K562 (cell line): ENCODE data around the gene GPR27.

ENCODE experiments used
- BRCA1 ChIP-seq, 2 experiments: fragments of 450-650 bp in 1 of 2; sonication (generic) in 1 of 2; formaldehyde crosslinking in 1 of 2; IDR thresholded peaks; 2 replicates each; pipeline versions ENCODE4 v1.5.0 to v1.6.1; 2017 to 2020; ENCODE audit warnings: mild to moderate bottlenecking in 1 of 2, missing genetic modification reagents in 1 of 2
- CTCF ChIP-seq, 3 experiments: IDR thresholded peaks in 2 of 3; conservative IDR thresholded peaks in 1 of 3; 2 replicates each; pipeline ENCODE4 v1.5.1; 2011 to 2012; ENCODE audit warnings: low read length in 3 of 3, mild to moderate bottlenecking in 3 of 3, control low read depth in 2 of 3, improper control_type of control experiment in 1 of 3, inconsistent platforms in 1 of 3, low read depth in 1 of 3, mixed read lengths in 1 of 3, moderate library complexity in 1 of 3; ENCODE audit not compliant: insufficient read depth in 2 of 3
- FOXP4 ChIP-seq: sonication (generic); formaldehyde crosslinking; IDR thresholded peaks from 2 replicates; pipeline ENCODE4 v1.8.0; 2022; ENCODE audit warnings: mild to moderate bottlenecking, missing genetic modification reagents, borderline replicate concordance
- HDGF ChIP-seq: fragments of 450-650 bp; IDR thresholded peaks from 2 replicates; pipeline ENCODE4 v1.6.1; 2016
- NR1H2 ChIP-seq: sonication (generic); formaldehyde crosslinking; IDR thresholded peaks from 2 replicates; pipeline ENCODE4 v1.4.0; 2020; ENCODE audit warnings: mild to moderate bottlenecking, missing genetic modification reagents
- NR2C1 ChIP-seq, 2 experiments: fragments of 450-650 bp; IDR thresholded peaks; 2 replicates each; pipeline ENCODE4 v1.6.1; 2017; ENCODE audit warnings: mild to moderate bottlenecking in 2 of 2, antibody characterized with exemption in 1 of 2, inconsistent platforms in 1 of 2, missing compliant biosample characterization in 1 of 2, missing genetic modification characterization in 1 of 2
- RAD21 ChIP-seq, 2 experiments: fragments of 250-450 bp in 1 of 2; fragments of 450-650 bp in 1 of 2; sonication (Bioruptor Pico) in 1 of 2; formaldehyde crosslinking in 1 of 2; IDR thresholded peaks in 1 of 2; conservative IDR thresholded peaks in 1 of 2; 2 replicates each; pipeline versions ENCODE4 v1.4.0 to v1.8.0; 2020 to 2022; ENCODE audit warnings: mild to moderate bottlenecking in 2 of 2, moderate library complexity in 1 of 2
- TCF3 ChIP-seq: sonication (generic); formaldehyde crosslinking; IDR thresholded peaks from 2 replicates; pipeline ENCODE4 v1.4.0; 2020; ENCODE audit warnings: mild to moderate bottlenecking, missing genetic modification reagents
- ZNF3 ChIP-seq: fragments of 250-450 bp; sonication (Bioruptor Pico); IDR thresholded peaks from 2 replicates; pipeline ENCODE4 v1.5.0; 2021; ENCODE audit warnings: mild to moderate bottlenecking, moderate library complexity
- TF ChIP-seq, protein P1 (sequence below), 2 experiments: fragments of 450-650 bp in 1 of 2; sonication (generic) in 1 of 2; formaldehyde crosslinking in 1 of 2; IDR thresholded peaks in 1 of 2; conservative IDR thresholded peaks in 1 of 2; 2 replicates each; pipeline versions ENCODE4 v1.6.1 to v1.8.1; 2016 to 2023; ENCODE audit warnings: mild to moderate bottlenecking in 2 of 2, moderate library complexity in 2 of 2, inconsistent platforms in 1 of 2, missing genetic modification reagents in 1 of 2

DNA sequence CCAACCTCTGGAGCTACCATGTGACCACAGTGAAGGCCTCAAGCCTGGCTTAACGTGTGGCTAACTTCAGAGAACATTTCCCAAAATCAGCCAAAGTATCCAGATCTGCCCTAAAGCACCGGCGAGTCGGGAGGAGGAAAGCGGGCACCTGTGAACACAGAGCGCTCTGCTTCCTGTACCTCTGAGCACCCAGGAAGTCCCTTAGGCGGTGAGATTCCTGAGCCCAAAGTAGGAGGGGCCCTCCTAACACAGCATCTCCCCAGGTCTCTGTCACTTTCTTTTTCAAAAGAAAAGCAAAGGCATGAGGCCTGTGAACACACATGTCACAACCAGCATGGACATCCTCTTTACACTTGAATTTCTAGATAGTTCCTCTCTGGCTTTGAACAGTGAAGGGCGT lies 27.5 kb upstream of the GPR27 start:
- no peak for TF ChIP-seq TCF3 (CRISPR knock-in tag)
- TF ChIP-seq, protein P1, sequence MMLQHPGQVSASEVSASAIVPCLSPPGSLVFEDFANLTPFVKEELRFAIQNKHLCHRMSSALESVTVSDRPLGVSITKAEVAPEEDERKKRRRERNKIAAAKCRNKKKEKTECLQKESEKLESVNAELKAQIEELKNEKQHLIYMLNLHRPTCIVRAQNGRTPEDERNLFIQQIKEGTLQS (IDR thresholded peaks at IDR 0.05): no peak
- TF ChIP-seq, protein P1 (CRISPR knock-in tag; conservative IDR thresholded peaks at IDR 0.05): no peak
- TF ChIP-seq FOXP4 (CRISPR knock-in tag): no peak
- no peak for TF ChIP-seq NR2C1 (IDR thresholded peaks at IDR 0.05)
- no peak for TF ChIP-seq NR2C1 (tag; IDR thresholded peaks at IDR 0.05)
- TF ChIP-seq BRCA1 (IDR thresholded peaks at IDR 0.05): no peak
- no peak for TF ChIP-seq BRCA1 (CRISPR knock-in tag; IDR thresholded peaks at IDR 0.05)
- no peak for TF ChIP-seq HDGF
- TF ChIP-seq NR1H2 (CRISPR knock-in tag): no peak
- no peak for TF ChIP-seq CTCF (IDR thresholded peaks at IDR 0.05 in 2 of 3, conservative IDR thresholded peaks at IDR 0.05 in 1 of 3; ENCODE audit: insufficient read depth in 2 of 3, low read depth in 1 of 3, low read length in 3 of 3)
- TF ChIP-seq ZNF3 (CRISPR knock-in tag): no peak
- TF ChIP-seq RAD21 (CRISPR knock-in tag; conservative IDR thresholded peaks at IDR 0.05 in 1 of 2, IDR thresholded peaks at IDR 0.05 in 1 of 2): no peak
